GM12873 (cell line): ENCODE measurements around the gene PLD4.

Experiments used
- CTCF ChIP-seq: IDR thresholded peaks from 2 replicates; pipeline ENCODE4 v1.5.1; 2012; ENCODE audit warnings: low read depth, mild to moderate bottlenecking, moderate library complexity, low read length, control low read depth; ENCODE audit not compliant: insufficient read depth; ENCODE audit errors: missing control alignments

Gene PLD4

GRCh38 chr14:104937694-104938365, 13.2 kb downstream of the PLD4 start:
- no peak for TF ChIP-seq CTCF

- no peak for TF ChIP-seq CTCF
These were observed 13.8 kb downstream of the PLD4 start for GRCh38 chr14:104938436-104938835.

- no peak for TF ChIP-seq CTCF
These were observed 14.3 kb downstream of the PLD4 start for GRCh38 chr14:104938960-104939359.

GRCh38 chr14:104939666-104940410, 15.2 kb downstream of the PLD4 start:
- no peak for TF ChIP-seq CTCF

GRCh38 chr14:104940526-104941150, 16.0 kb downstream of the PLD4 start:
- no peak for TF ChIP-seq CTCF

GRCh38 chr14:104941508-104942365, 17.1 kb downstream of the PLD4 start:
- no peak for TF ChIP-seq CTCF
